IMR-90 (cell line): ENCODE data around the gene UGT1A7. TPM values are rescaled to one million over a fixed set of nuclear protein-coding genes. Genes with fewer than 3 reads are reported as not detected.

ENCODE experiments used
- ATAC-seq: fragments of 200-7000 bp; cut with Tn5 transposase; 2 replicates; pipeline ENCODE4 v1.9.1; 2020; ENCODE audit warnings: low read depth, mild to moderate bottlenecking, moderate library complexity
- BruUV-seq: library from RNA; stranded (reverse); fragments of 400-500 nt; replicated peaks from 2 replicates; lab custom pipeline; 2021; lab: Mats Ljungman, UMichigan
- CTCF ChIA-PET: fragments of 300-600 bp; formaldehyde crosslinking; extraction: SDS; loops from one replicate; lab custom pipeline; 2021; ENCODE audit warnings: antibody characterized with exemption; lab: Yijun Ruan, JAX
- POLR2A ChIA-PET: fragments of 300-600 bp; sonication (Branson Sonifier 250); formaldehyde crosslinking; loops from one replicate; lab custom pipeline; 2022; ENCODE audit warnings: antibody characterized with exemption; ENCODE audit not compliant: unreplicated experiment; lab: Charles Lee
- DNase-seq: peaks from one replicate; pipeline ENCODE4 v3.0.0; 2013
- H2AFZ ChIP-seq: replicated peaks from 2 replicates; pipeline ENCODE3; 2013; ENCODE audit warnings: low read length, mild to moderate bottlenecking; ENCODE audit not compliant: poor library complexity
- H2AK5ac ChIP-seq: 2 replicates; pipeline ENCODE4 v1.6.1; 2013; ENCODE audit warnings: low read depth, low read length, inconsistent platforms
- H2AK9ac ChIP-seq: replicated peaks from 2 replicates; pipeline ENCODE3; 2013; ENCODE audit warnings: mild to moderate bottlenecking, low read depth, low read length, moderate library complexity; ENCODE audit not compliant: poor library complexity
- H2BK120ac ChIP-seq: 2 replicates; pipeline ENCODE4 v1.6.1; 2013; ENCODE audit warnings: low read depth, low read length, inconsistent platforms
- H2BK15ac ChIP-seq: 3 replicates; pipeline ENCODE4 v1.6.1; 2013; ENCODE audit warnings: low read depth, low read length, inconsistent platforms
- H2BK20ac ChIP-seq: 2 replicates; pipeline ENCODE4 v1.6.1; 2013; ENCODE audit warnings: low read depth, mild to moderate bottlenecking, inconsistent platforms, low read length, moderate library complexity
- H2BK5ac ChIP-seq: 2 replicates; pipeline ENCODE4 v1.6.1; 2013; ENCODE audit warnings: mild to moderate bottlenecking, low read depth, low read length, inconsistent platforms; ENCODE audit not compliant: poor library complexity, severe bottlenecking
- H3K14ac ChIP-seq: replicated peaks from 2 replicates; pipeline ENCODE4 v1.6.1; 2013; ENCODE audit warnings: low read depth, low read length, inconsistent platforms
- H3K18ac ChIP-seq: 2 replicates; pipeline ENCODE4 v1.6.1; 2013; ENCODE audit warnings: low read depth, low read length, control low read depth
- H3K23ac ChIP-seq: 2 replicates; pipeline ENCODE4 v1.6.1; 2013; ENCODE audit warnings: low read depth, low read length, inconsistent platforms
- H3K27ac ChIP-seq: 2 replicates; pipeline ENCODE4 v1.5.1; 2013; ENCODE audit warnings: mild to moderate bottlenecking, control low read depth, low read length; ENCODE audit not compliant: insufficient read depth
- H3K27me3 ChIP-seq: 2 replicates; pipeline ENCODE4 v1.6.1; 2013; ENCODE audit warnings: low read length; ENCODE audit not compliant: control insufficient read depth, insufficient read depth
- H3K36me3 ChIP-seq: 2 replicates; pipeline ENCODE4 v1.6.1; 2013; ENCODE audit warnings: low read length, mixed read lengths; ENCODE audit not compliant: control insufficient read depth, insufficient read depth
- H3K4ac ChIP-seq: 2 replicates; pipeline ENCODE4 v1.6.1; 2013; ENCODE audit warnings: low read depth, low read length, inconsistent platforms
- H3K4me1 ChIP-seq: 2 replicates; pipeline ENCODE4 v1.6.1; 2013; ENCODE audit warnings: low read length, mixed read lengths; ENCODE audit not compliant: control insufficient read depth, insufficient read depth
- H3K4me2 ChIP-seq: 2 replicates; pipeline ENCODE4 v1.6.1; 2013; ENCODE audit warnings: low read depth, mild to moderate bottlenecking, control low read depth, low read length, moderate library complexity
- H3K4me3 ChIP-seq: 2 replicates; pipeline ENCODE4 v1.5.1; 2013; ENCODE audit warnings: low read depth, mild to moderate bottlenecking, control low read depth, low read length, moderate library complexity; ENCODE audit not compliant: insufficient read depth
- H3K56ac ChIP-seq: 2 replicates; pipeline ENCODE4 v1.6.1; 2013; ENCODE audit warnings: low read length, inconsistent platforms; ENCODE audit not compliant: insufficient read depth; ENCODE audit errors: extremely low read depth
- H3K79me1 ChIP-seq, 2 experiments: 2 replicates each; pipeline ENCODE4 v1.6.1; 2013; ENCODE audit warnings: low read length in 2 of 2, inconsistent platforms in 1 of 2, low read depth in 1 of 2
- H3K9ac ChIP-seq: 2 replicates; pipeline ENCODE4 v1.6.1; 2013; ENCODE audit warnings: low read depth, low read length, control low read depth
- H3K9me1 ChIP-seq: 2 replicates; pipeline ENCODE4 v1.6.1; 2013; ENCODE audit warnings: low read length, inconsistent platforms; ENCODE audit not compliant: insufficient read depth
- H3K9me3 ChIP-seq: 2 replicates; pipeline ENCODE4 v1.6.1; 2013; ENCODE audit warnings: low read length; ENCODE audit not compliant: control insufficient read depth, insufficient read depth
- H4K20me1 ChIP-seq: 2 replicates; pipeline ENCODE4 v1.6.1; 2013; ENCODE audit warnings: low read length, inconsistent platforms; ENCODE audit not compliant: insufficient read depth
- H4K5ac ChIP-seq: 2 replicates; pipeline ENCODE4 v1.6.1; 2013; ENCODE audit warnings: mild to moderate bottlenecking, low read depth, low read length, control low read depth
- H4K8ac ChIP-seq, 2 experiments: 2 replicates each; pipeline ENCODE4 v1.6.1; 2013; ENCODE audit warnings: low read depth in 2 of 2, low read length in 2 of 2, control low read depth in 1 of 2, inconsistent platforms in 1 of 2
- H4K91ac ChIP-seq: 2 replicates; pipeline ENCODE4 v1.6.1; 2013; ENCODE audit warnings: low read depth, low read length, inconsistent platforms; ENCODE audit not compliant: insufficient read depth
- BHLHE40 ChIP-seq: fragments of 150-350 bp; IDR thresholded peaks from 2 replicates; pipeline ENCODE4 v1.6.1; 2016; ENCODE audit warnings: mild to moderate bottlenecking, low read depth, low read length
- CEBPB ChIP-seq: IDR thresholded peaks from 2 replicates; pipeline ENCODE4 v1.6.1; 2012; ENCODE audit warnings: low read depth, low read length, improper control_type of control experiment
- CTCF ChIP-seq: conservative IDR thresholded peaks from 2 replicates; pipeline ENCODE4 v1.5.1; 2012; ENCODE audit warnings: mild to moderate bottlenecking, low read depth, low read length, improper control_type of control experiment
- ELK1 ChIP-seq: fragments of 150-350 bp; IDR thresholded peaks from 2 replicates; pipeline ENCODE4 v1.6.1; 2016; ENCODE audit warnings: low read depth, mild to moderate bottlenecking, low read length, moderate library complexity, borderline replicate concordance
- FOS ChIP-seq: fragments of 150-350 bp; IDR thresholded peaks from 2 replicates; pipeline ENCODE4 v1.6.1; 2016; ENCODE audit warnings: low read depth, low read length
- MAZ ChIP-seq: IDR thresholded peaks from 2 replicates; pipeline ENCODE4 v1.6.1; 2012; ENCODE audit warnings: low read depth, mild to moderate bottlenecking, low read length, improper control_type of control experiment, moderate library complexity, borderline replicate concordance
- NFE2L2 ChIP-seq: fragments of 150-350 bp; IDR thresholded peaks from 2 replicates; pipeline ENCODE4 v1.6.1; 2016; ENCODE audit warnings: low read depth, mild to moderate bottlenecking, low read length
- POLR2A ChIP-seq: IDR thresholded peaks from 2 replicates; pipeline ENCODE4 v1.6.1; 2012; ENCODE audit warnings: mild to moderate bottlenecking, low read depth, low read length
- RAD21 ChIP-seq: IDR thresholded peaks from 2 replicates; pipeline ENCODE4 v1.6.1; 2012; ENCODE audit warnings: low read length, improper control_type of control experiment
- SMC3 ChIP-seq: fragments of 150-350 bp; IDR thresholded peaks from 2 replicates; pipeline ENCODE4 v1.6.1; 2016; ENCODE audit warnings: low read depth, mild to moderate bottlenecking, antibody characterized with exemption, low read length, moderate library complexity
- WGBS, 2 experiments: methylation state at CpG; one replicate each; pipeline versions ENCODE4 v1.1.5 to v1.1.7; 2013; ENCODE audit warnings: missing lambda C conversion rate in 2 of 2; ENCODE audit not compliant: insufficient read length in 1 of 2; ENCODE audit errors: extremely low coverage in 2 of 2; 5-methylcytosine and 5-hydroxymethylcytosine counted together
- dilution Hi-C: fragments of 300-500 bp; cut with HindIII; formaldehyde crosslinking; loops from one replicate; pipeline ENCODE4 v1.14.3; 2018; ENCODE audit warnings: low sequenced_read_pairs; ENCODE audit not compliant: unreplicated experiment
- in situ Hi-C: fragments of 300-500 bp; cut with MboI; formaldehyde crosslinking; loops from 3 replicates; pipeline ENCODE4 v1.14.3; 2019; ENCODE audit warnings: low sequenced_read_pairs, inconsistent platforms, mixed read lengths
- intact Hi-C: fragments of 100-400 bp; cut with micrococcal nuclease; formaldehyde crosslinking; loops from 2 replicates; pipeline ENCODE4 v1.10.0; 2022
- polyA plus RNA-seq, 3 experiments: library from polyadenylated mRNA; depleted of rRNA; stranded (reverse); fragments of >200 nt; gene quantifications; 2 replicates each; pipeline ENCODE4 v1.2.3, GENCODE V29; 2012; ENCODE audit warnings: low replicate concordance in 1 of 3
- total RNA-seq: library from RNA; depleted of rRNA; stranded (reverse); fragments of >200 nt; gene quantifications from 2 replicates; pipeline ENCODE4 v1.2.3, GENCODE V29; 2012

UGT1A7 gene
- total and polyA plus RNA-seq, 2 of the 4 experiments (the other 2 are of a cell fraction), result not detected

GRCh38 chr2:233654501-233654900 is 27.2 kb upstream of the UGT1A7 start:
- Histone ChIP-seq H2BK20ac (no peak overlapping the region), H2AFZ (no peak overlapping the region), H3K4me2 (no peak overlapping the region), H2BK120ac (no peak overlapping the region), H3K9me1 (no peaks in the 10 kb centered on the region), H4K5ac (no peak overlapping the region), H2BK5ac (no peak overlapping the region), H3K27ac (no peak overlapping the region), H3K4me3 (no peak overlapping the region), H3K14ac (no peak overlapping the region), H3K36me3 (no peaks in the 10 kb centered on the region), H3K9me3 (no peaks in the 10 kb centered on the region), H3K4me1 (no peaks in the 10 kb centered on the region), H3K27me3 (peaks cover 3% of the 10 kb centered on the region; the same call in 1 of the 2 replicates), H3K4ac (no peak overlapping the region), H3K18ac (no peak overlapping the region), H3K9ac (no peak overlapping the region), H2AK9ac (no peak overlapping the region), H2BK15ac (no peak overlapping the region), H3K56ac (no peak overlapping the region), H2AK5ac (no peak overlapping the region), H4K91ac (no peak overlapping the region), H3K79me1 (no peaks in the 10 kb centered on the region), H4K8ac (no peak overlapping the region), H4K20me1 (no peaks in the 10 kb centered on the region), H3K23ac (no peak overlapping the region)
- intact Hi-C loops (no loop called here), dilution Hi-C loops (no loop called here), in situ Hi-C loops (no loop called here)
- ChIA-PET POLR2A (no interaction called here), CTCF (no interaction called here)
- no peak for TF ChIP-seq BHLHE40
- no peak for TF ChIP-seq CEBPB
- no peak for TF ChIP-seq POLR2A
- no peak for TF ChIP-seq SMC3
- TF ChIP-seq NFE2L2, result no peak
- no peak for TF ChIP-seq MAZ
- no peak for TF ChIP-seq RAD21
- no peak for TF ChIP-seq CTCF
- no peak for TF ChIP-seq FOS
- TF ChIP-seq ELK1, result no peak
- WGBS, 2 experiments, result 62% methylated on average over 3 of the region's 6 CpGs; no CpG with 5 or more reads in 1 of the 2 experiments
- DNase-seq (no peak), ATAC-seq (no peak)
- no TSS peak for BruUV-seq
